ENCODE measurements around the gene CYP24A1.

CYP24A1 gene

GRCh38 chr20:54107181-54107580 lies 66.6 kb downstream of the CYP24A1 start:
- no peak for DNase-seq (ENCODE audit: low read depth)
- TF ChIP-seq CTCF (IDR thresholded peaks at IDR 0.05; ENCODE audit: low read length, missing control alignments), result no peak
- no peak overlapping the region for H3K4me3 ChIP-seq (replicated peaks; ENCODE audit: low read depth, low read length)

- no peak for DNase-seq (ENCODE audit: low read depth)
- no peak for TF ChIP-seq CTCF (IDR thresholded peaks at IDR 0.05; ENCODE audit: low read length, missing control alignments)
- no peak overlapping the region for H3K4me3 ChIP-seq (replicated peaks; ENCODE audit: low read depth, low read length)
These were observed 67.6 kb downstream of the CYP24A1 start for GRCh38 chr20:54106162-54106561.

DNA sequence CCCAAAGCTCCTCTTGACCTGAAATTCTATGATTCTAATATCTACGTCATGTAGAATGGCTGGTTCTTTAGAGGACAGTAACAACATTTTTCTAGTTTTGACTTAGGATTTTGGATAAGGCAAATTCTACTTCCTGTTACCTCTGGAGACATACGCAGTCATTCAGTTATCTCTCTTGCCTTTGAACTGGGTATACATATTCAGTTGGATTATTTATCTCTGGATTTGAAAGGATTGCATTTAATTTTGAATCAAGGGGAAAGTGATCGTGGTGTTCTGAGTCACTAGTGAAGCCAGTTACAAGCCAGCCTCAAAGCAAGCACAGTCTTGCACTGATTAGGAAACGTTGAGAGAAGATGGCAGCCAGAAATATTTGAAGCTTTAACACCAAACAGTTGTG lies 68.1 kb downstream of the CYP24A1 start:
- TF ChIP-seq CTCF (IDR thresholded peaks at IDR 0.05; ENCODE audit: low read length, missing control alignments), result no peak
- no peak for DNase-seq (ENCODE audit: low read depth)
- H3K4me3 ChIP-seq (replicated peaks; ENCODE audit: low read depth, low read length), result no peak overlapping the region

DNA sequence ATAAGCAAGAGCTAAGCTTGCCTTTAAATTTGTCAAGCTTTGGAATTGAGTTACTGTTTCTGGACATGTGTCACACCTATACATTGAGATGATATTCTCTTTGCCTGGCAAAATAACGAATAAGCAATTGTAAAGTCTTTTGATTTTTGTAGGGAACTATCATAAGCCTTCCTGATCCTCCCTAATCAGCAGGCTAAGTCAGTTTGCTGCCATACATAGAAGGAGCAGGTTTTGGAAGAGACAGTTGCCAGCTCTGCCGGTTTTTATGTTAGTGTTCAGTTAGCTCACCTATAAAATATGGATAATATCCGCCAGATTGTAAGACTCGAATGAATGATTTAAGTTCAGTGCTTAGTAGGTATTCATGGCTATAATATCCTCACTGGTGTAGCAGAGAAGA lies 69.0 kb downstream of the CYP24A1 start:
- TF ChIP-seq CTCF (IDR thresholded peaks at IDR 0.05; ENCODE audit: low read length, missing control alignments), result no peak
- no peak for DNase-seq (ENCODE audit: low read depth)
- no peak overlapping the region for H3K4me3 ChIP-seq (replicated peaks; ENCODE audit: low read depth, low read length)

GRCh38 chr20:54103762-54104600 lies 69.8 kb downstream of the CYP24A1 start:
- TF ChIP-seq CTCF (IDR thresholded peaks at IDR 0.05; ENCODE audit: low read length, missing control alignments), result no peak
- no peak overlapping the region for H3K4me3 ChIP-seq (replicated peaks; ENCODE audit: low read depth, low read length)
- DNase-seq (ENCODE audit: low read depth), result no peak

Data from fibroblast of pulmonary artery (primary cell).